IMR-90 (cell line): ENCODE measurements around the gene TK1. TPM values are rescaled to one million over a fixed set of nuclear protein-coding genes. Genes with fewer than 3 reads are reported as not detected.

Experiments used
- ATAC-seq: fragments of 200-7000 bp; cut with Tn5 transposase; 2 replicates; pipeline ENCODE4 v1.9.1; 2020; ENCODE audit warnings: low read depth, mild to moderate bottlenecking, moderate library complexity
- BruUV-seq: library from RNA; stranded (reverse); fragments of 400-500 nt; replicated peaks from 2 replicates; lab custom pipeline; 2021; lab: Mats Ljungman, UMichigan
- CTCF ChIA-PET: fragments of 300-600 bp; formaldehyde crosslinking; extraction: SDS; loops from one replicate; lab custom pipeline; 2021; ENCODE audit warnings: antibody characterized with exemption; lab: Yijun Ruan, JAX
- POLR2A ChIA-PET: fragments of 300-600 bp; sonication (Branson Sonifier 250); formaldehyde crosslinking; loops from one replicate; lab custom pipeline; 2022; ENCODE audit warnings: antibody characterized with exemption; ENCODE audit not compliant: unreplicated experiment; lab: Charles Lee
- DNase-seq: peaks from one replicate; pipeline ENCODE4 v3.0.0; 2013
- H2AFZ ChIP-seq: replicated peaks from 2 replicates; pipeline ENCODE3; 2013; ENCODE audit warnings: low read length, mild to moderate bottlenecking; ENCODE audit not compliant: poor library complexity
- H2AK5ac ChIP-seq: 2 replicates; pipeline ENCODE4 v1.6.1; 2013; ENCODE audit warnings: low read depth, low read length, inconsistent platforms
- H2AK9ac ChIP-seq: replicated peaks from 2 replicates; pipeline ENCODE3; 2013; ENCODE audit warnings: mild to moderate bottlenecking, low read depth, low read length, moderate library complexity; ENCODE audit not compliant: poor library complexity
- H2BK120ac ChIP-seq: 2 replicates; pipeline ENCODE4 v1.6.1; 2013; ENCODE audit warnings: low read depth, low read length, inconsistent platforms
- H2BK15ac ChIP-seq: 3 replicates; pipeline ENCODE4 v1.6.1; 2013; ENCODE audit warnings: low read depth, low read length, inconsistent platforms
- H2BK20ac ChIP-seq: 2 replicates; pipeline ENCODE4 v1.6.1; 2013; ENCODE audit warnings: low read depth, mild to moderate bottlenecking, inconsistent platforms, low read length, moderate library complexity
- H2BK5ac ChIP-seq: 2 replicates; pipeline ENCODE4 v1.6.1; 2013; ENCODE audit warnings: mild to moderate bottlenecking, low read depth, low read length, inconsistent platforms; ENCODE audit not compliant: poor library complexity, severe bottlenecking
- H3K14ac ChIP-seq: replicated peaks from 2 replicates; pipeline ENCODE4 v1.6.1; 2013; ENCODE audit warnings: low read depth, low read length, inconsistent platforms
- H3K18ac ChIP-seq: 2 replicates; pipeline ENCODE4 v1.6.1; 2013; ENCODE audit warnings: low read depth, low read length, control low read depth
- H3K23ac ChIP-seq: 2 replicates; pipeline ENCODE4 v1.6.1; 2013; ENCODE audit warnings: low read depth, low read length, inconsistent platforms
- H3K27ac ChIP-seq: 2 replicates; pipeline ENCODE4 v1.5.1; 2013; ENCODE audit warnings: mild to moderate bottlenecking, control low read depth, low read length; ENCODE audit not compliant: insufficient read depth
- H3K27me3 ChIP-seq: 2 replicates; pipeline ENCODE4 v1.6.1; 2013; ENCODE audit warnings: low read length; ENCODE audit not compliant: control insufficient read depth, insufficient read depth
- H3K36me3 ChIP-seq: 2 replicates; pipeline ENCODE4 v1.6.1; 2013; ENCODE audit warnings: low read length, mixed read lengths; ENCODE audit not compliant: control insufficient read depth, insufficient read depth
- H3K4ac ChIP-seq: 2 replicates; pipeline ENCODE4 v1.6.1; 2013; ENCODE audit warnings: low read depth, low read length, inconsistent platforms
- H3K4me1 ChIP-seq: 2 replicates; pipeline ENCODE4 v1.6.1; 2013; ENCODE audit warnings: low read length, mixed read lengths; ENCODE audit not compliant: control insufficient read depth, insufficient read depth
- H3K4me2 ChIP-seq: 2 replicates; pipeline ENCODE4 v1.6.1; 2013; ENCODE audit warnings: low read depth, mild to moderate bottlenecking, control low read depth, low read length, moderate library complexity
- H3K4me3 ChIP-seq: 2 replicates; pipeline ENCODE4 v1.5.1; 2013; ENCODE audit warnings: low read depth, mild to moderate bottlenecking, control low read depth, low read length, moderate library complexity; ENCODE audit not compliant: insufficient read depth
- H3K56ac ChIP-seq: 2 replicates; pipeline ENCODE4 v1.6.1; 2013; ENCODE audit warnings: low read length, inconsistent platforms; ENCODE audit not compliant: insufficient read depth; ENCODE audit errors: extremely low read depth
- H3K79me1 ChIP-seq, 2 experiments: 2 replicates each; pipeline ENCODE4 v1.6.1; 2013; ENCODE audit warnings: low read length in 2 of 2, inconsistent platforms in 1 of 2, low read depth in 1 of 2
- H3K9ac ChIP-seq: 2 replicates; pipeline ENCODE4 v1.6.1; 2013; ENCODE audit warnings: low read depth, low read length, control low read depth
- H3K9me1 ChIP-seq: 2 replicates; pipeline ENCODE4 v1.6.1; 2013; ENCODE audit warnings: low read length, inconsistent platforms; ENCODE audit not compliant: insufficient read depth
- H3K9me3 ChIP-seq: 2 replicates; pipeline ENCODE4 v1.6.1; 2013; ENCODE audit warnings: low read length; ENCODE audit not compliant: control insufficient read depth, insufficient read depth
- H4K20me1 ChIP-seq: 2 replicates; pipeline ENCODE4 v1.6.1; 2013; ENCODE audit warnings: low read length, inconsistent platforms; ENCODE audit not compliant: insufficient read depth
- H4K5ac ChIP-seq: 2 replicates; pipeline ENCODE4 v1.6.1; 2013; ENCODE audit warnings: mild to moderate bottlenecking, low read depth, low read length, control low read depth
- H4K8ac ChIP-seq, 2 experiments: 2 replicates each; pipeline ENCODE4 v1.6.1; 2013; ENCODE audit warnings: low read depth in 2 of 2, low read length in 2 of 2, control low read depth in 1 of 2, inconsistent platforms in 1 of 2
- H4K91ac ChIP-seq: 2 replicates; pipeline ENCODE4 v1.6.1; 2013; ENCODE audit warnings: low read depth, low read length, inconsistent platforms; ENCODE audit not compliant: insufficient read depth
- FOS ChIP-seq: fragments of 150-350 bp; IDR thresholded peaks from 2 replicates; pipeline ENCODE4 v1.6.1; 2016; ENCODE audit warnings: low read depth, low read length
- MAZ ChIP-seq: IDR thresholded peaks from 2 replicates; pipeline ENCODE4 v1.6.1; 2012; ENCODE audit warnings: low read depth, mild to moderate bottlenecking, low read length, improper control_type of control experiment, moderate library complexity, borderline replicate concordance
- SMC3 ChIP-seq: fragments of 150-350 bp; IDR thresholded peaks from 2 replicates; pipeline ENCODE4 v1.6.1; 2016; ENCODE audit warnings: low read depth, mild to moderate bottlenecking, antibody characterized with exemption, low read length, moderate library complexity
- WGBS, 2 experiments: methylation state at CpG; one replicate each; pipeline versions ENCODE4 v1.1.5 to v1.1.7; 2013; ENCODE audit warnings: missing lambda C conversion rate in 2 of 2; ENCODE audit not compliant: insufficient read length in 1 of 2; ENCODE audit errors: extremely low coverage in 2 of 2; 5-methylcytosine and 5-hydroxymethylcytosine counted together
- dilution Hi-C: fragments of 300-500 bp; cut with HindIII; formaldehyde crosslinking; loops from one replicate; pipeline ENCODE4 v1.14.3; 2018; ENCODE audit warnings: low sequenced_read_pairs; ENCODE audit not compliant: unreplicated experiment
- in situ Hi-C: fragments of 300-500 bp; cut with MboI; formaldehyde crosslinking; loops from 3 replicates; pipeline ENCODE4 v1.14.3; 2019; ENCODE audit warnings: low sequenced_read_pairs, inconsistent platforms, mixed read lengths
- intact Hi-C: fragments of 100-400 bp; cut with micrococcal nuclease; formaldehyde crosslinking; loops from 2 replicates; pipeline ENCODE4 v1.10.0; 2022
- polyA plus RNA-seq, 3 experiments: library from polyadenylated mRNA; depleted of rRNA; stranded (reverse); fragments of >200 nt; gene quantifications; 2 replicates each; pipeline ENCODE4 v1.2.3, GENCODE V29; 2012; ENCODE audit warnings: low replicate concordance in 1 of 3
- total RNA-seq: library from RNA; depleted of rRNA; stranded (reverse); fragments of >200 nt; gene quantifications from 2 replicates; pipeline ENCODE4 v1.2.3, GENCODE V29; 2012

The TK1 gene
- total and polyA plus RNA-seq, 2 of the 4 experiments (the other 2 are of a cell fraction), result 150 to 219 TPM

DNA sequence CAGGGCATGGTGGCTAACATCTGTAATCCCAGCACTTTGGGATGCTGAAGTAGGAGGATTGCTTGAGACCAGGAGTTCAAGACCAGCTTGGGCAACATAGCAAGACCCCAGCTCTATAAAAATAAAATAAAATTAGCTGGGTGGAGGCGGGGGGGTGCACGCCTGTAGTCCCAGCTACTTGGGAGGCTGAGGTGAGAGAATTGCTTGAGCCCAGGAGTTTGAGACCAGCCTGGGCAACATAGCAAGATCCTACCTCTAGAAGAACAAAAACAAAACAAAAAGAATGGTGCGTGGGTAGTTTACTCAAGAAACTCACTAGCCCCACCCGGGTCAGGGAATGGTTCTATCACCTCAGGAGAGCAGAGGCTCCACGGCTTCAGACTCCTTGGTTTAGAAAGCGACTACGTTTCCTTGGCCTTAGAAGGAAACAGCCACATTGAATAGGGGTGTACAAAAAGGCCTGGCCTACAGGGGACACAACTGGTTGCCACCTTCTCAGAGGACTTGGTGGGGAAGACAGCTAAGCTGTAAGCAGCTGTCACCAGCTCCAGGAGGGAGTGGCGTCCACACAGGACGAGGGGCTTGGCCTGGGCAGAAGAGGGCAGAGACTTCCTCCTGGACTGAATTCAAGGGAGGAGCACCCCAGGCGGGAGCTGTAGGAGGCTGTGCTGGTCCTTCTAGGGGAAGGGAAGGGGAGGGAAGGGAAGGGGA, 716 bp downstream of the TK1 start:
- no peak for TF ChIP-seq MAZ
- TF ChIP-seq FOS, result no peak
- TF ChIP-seq SMC3, result no peak
- Histone ChIP-seq H3K4me3 (peak overlapping the region; percentile 35; the same call in 1 of the 2 replicates), H3K4me1 (peaks cover 3% of the 10 kb centered on the region), H3K9ac (peak overlapping the region; percentile 65; the same call in 1 of the 2 replicates), H2BK5ac (no peak overlapping the region), H3K23ac (no peak overlapping the region), H2BK120ac (no peak overlapping the region), H2AK5ac (no peak overlapping the region), H2AFZ (peak overlapping the region; percentile 33), H3K14ac (peak overlapping the region; percentile 5; the same call in 1 of the 2 replicates), H2BK20ac (no peak overlapping the region), H3K27ac (peak overlapping the region; percentile 22; the same call in 1 of the 2 replicates), H3K9me3 (no peaks in the 10 kb centered on the region), H3K79me1 (peaks cover 24 to 54% of the 10 kb centered on the region in 2 experiments), H3K36me3 (peaks cover 2% of the 10 kb centered on the region), H4K8ac (peak overlapping the region in 1 of 2 experiments; percentile 24; a peak in 2 of 4 replicates), H2BK15ac (no peak overlapping the region), H4K20me1 (0 out of 2 replicates have a peak, but pooled peaks cover 6% of the 10 kb centered on the region), H2AK9ac (peak overlapping the region; percentile 12), H3K27me3 (no peaks in the 10 kb centered on the region), H3K4me2 (peak overlapping the region; percentile 54), H4K91ac (no peak overlapping the region), H3K18ac (no peak overlapping the region), H4K5ac (no peak overlapping the region; the same call in 1 of the 2 replicates), H3K9me1 (peaks cover 11% of the 10 kb centered on the region; the same call in 1 of the 2 replicates), H3K4ac (peak overlapping the region; percentile 2; the same call in 1 of the 2 replicates), H3K56ac (no peak overlapping the region)
- dilution Hi-C loops, result no loop called here
- intact Hi-C loops, result no loop called here
- no TSS peak for BruUV-seq
- POLR2A ChIA-PET, result no interaction called here
- CTCF ChIA-PET, result no interaction called here
- in situ Hi-C loops, result no loop called here
- DNase-seq (no peak), ATAC-seq (peak; percentile 8)
- 86% methylated on average over 4 of the region's 10 CpGs; no CpG with 5 or more reads in 1 of the 2 experiments for WGBS, 2 experiments
